Lower leg skin (tissue), 3 donors: ENCODE data around the gene FSTL1.

Experiments
- CTCF ChIP-seq, 3 donors: fragments of 450-650 bp; IDR thresholded peaks; one replicate each; pipeline ENCODE4 v1.5.1; 2016; ENCODE audit warnings: antibody characterized with exemption in 3 of 3, mild to moderate bottlenecking in 3 of 3, moderate library complexity in 2 of 3
- POLR2A ChIP-seq, 2 donors: fragments of 450-650 bp; IDR thresholded peaks; one replicate each; pipeline ENCODE4 v1.6.1; 2016 to 2017; ENCODE audit warnings: antibody characterized with exemption in 2 of 2, mild to moderate bottlenecking in 1 of 2, moderate library complexity in 1 of 2

DNA sequence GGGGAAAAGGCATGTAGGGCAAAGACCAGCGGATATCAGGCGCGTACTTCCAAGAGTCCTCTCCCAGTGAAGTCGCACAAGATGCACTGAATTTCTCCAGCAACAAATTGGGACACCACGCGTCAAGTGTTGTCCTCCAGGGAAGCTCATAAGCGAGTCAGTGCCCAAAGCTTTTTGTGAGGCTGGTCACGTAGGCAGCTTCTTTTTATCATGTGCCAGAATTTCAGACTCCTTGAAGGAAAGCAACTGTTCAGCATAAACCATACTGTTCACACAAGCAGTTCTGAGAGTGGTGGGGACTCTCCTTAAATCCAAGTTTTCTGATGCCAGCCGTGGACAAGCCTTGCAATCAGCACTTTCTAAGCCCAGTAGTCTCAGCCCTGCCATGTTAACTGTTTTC lies 10.1 kb upstream of the FSTL1 start:
- TF ChIP-seq CTCF (IDR thresholded peaks at IDR 0.05), result no peak
- no peak for TF ChIP-seq POLR2A (IDR thresholded peaks at IDR 0.05)
